ENCODE results near the gene ST7.

Gene ST7

DNA sequence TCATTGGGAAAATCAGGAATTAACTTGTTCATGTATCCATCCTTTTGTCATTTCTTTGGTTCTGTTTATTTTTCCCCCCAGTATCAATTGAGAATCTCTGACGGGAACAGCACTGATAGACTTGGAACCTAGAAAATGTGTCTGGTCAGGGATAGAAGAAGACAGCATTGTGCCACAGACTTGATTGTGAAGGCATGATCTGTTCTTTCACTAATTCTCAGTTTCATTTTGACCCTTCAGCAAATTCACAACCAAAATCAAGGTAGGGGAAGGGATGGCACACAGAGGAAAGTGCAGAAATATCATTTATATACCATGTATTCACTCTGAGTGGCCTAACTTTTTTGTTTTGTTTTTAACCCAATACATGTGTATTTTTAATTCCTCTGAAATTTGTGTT, 262.7 kb downstream of the ST7 start:
- TF ChIP-seq L3MBTL2 (conservative IDR thresholded peaks at IDR 0.05) (no peak), ZNF384 (IDR thresholded peaks at IDR 0.05) (no peak), NFRKB (IDR thresholded peaks at IDR 0.05) (no peak), FOXM1 (IDR thresholded peaks at IDR 0.05; ENCODE audit: borderline replicate concordance) (no peak), HDGF (IDR thresholded peaks at IDR 0.05; ENCODE audit: borderline replicate concordance) (no peak), SUZ12 (IDR thresholded peaks at IDR 0.05) (no peak)
- ChIA-PET CTCF (no interaction called here), POLR2A (no interaction called here)
- no peak for DNase-seq (ENCODE audit: extremely low spot score)

DNA sequence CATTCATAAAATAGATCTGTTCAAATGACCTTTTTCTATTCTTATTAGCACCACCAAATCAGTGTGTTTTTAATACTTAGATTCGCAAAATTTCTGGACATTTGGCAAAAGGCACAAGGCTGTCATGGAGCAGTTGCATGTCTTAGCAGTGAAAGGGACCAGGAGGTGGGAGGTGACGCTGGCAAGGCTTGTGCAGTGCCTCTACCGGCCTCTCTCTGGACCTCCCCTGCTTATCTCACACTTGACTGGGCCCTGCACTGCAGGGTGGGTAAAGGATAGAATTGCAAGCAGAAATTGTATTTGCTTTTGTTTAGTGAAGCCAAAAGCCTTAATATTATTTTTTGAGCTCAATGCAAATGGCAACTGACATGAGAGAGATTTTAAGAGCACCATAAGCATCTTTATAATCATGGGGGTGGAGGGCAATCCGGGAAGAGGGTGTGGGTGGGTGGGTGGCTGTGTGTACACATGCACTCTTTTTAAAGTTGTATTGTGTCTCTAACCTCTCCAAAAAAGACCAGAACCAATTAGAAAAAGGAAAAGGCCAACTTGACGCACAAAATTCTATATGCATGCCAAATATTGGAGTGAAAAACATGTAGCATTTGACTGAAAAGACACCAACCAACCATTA, 263.3 kb downstream of the ST7 start:
- peak; percentile 16 for DNase-seq (ENCODE audit: extremely low spot score)
- POLR2A ChIA-PET: no interaction called here
- CTCF ChIA-PET: no interaction called here
- TF ChIP-seq ELF4 (IDR thresholded peaks at IDR 0.05) (no peak), HDGF (IDR thresholded peaks at IDR 0.05; ENCODE audit: borderline replicate concordance) (no peak), LEF1 (IDR thresholded peaks at IDR 0.05; ENCODE audit: borderline replicate concordance) (no peak), ZNF384 (IDR thresholded peaks at IDR 0.05) (no peak), SUZ12 (IDR thresholded peaks at IDR 0.05) (no peak), NFRKB (IDR thresholded peaks at IDR 0.05) (no peak), ARNT (IDR thresholded peaks at IDR 0.05) (no peak)

DNA sequence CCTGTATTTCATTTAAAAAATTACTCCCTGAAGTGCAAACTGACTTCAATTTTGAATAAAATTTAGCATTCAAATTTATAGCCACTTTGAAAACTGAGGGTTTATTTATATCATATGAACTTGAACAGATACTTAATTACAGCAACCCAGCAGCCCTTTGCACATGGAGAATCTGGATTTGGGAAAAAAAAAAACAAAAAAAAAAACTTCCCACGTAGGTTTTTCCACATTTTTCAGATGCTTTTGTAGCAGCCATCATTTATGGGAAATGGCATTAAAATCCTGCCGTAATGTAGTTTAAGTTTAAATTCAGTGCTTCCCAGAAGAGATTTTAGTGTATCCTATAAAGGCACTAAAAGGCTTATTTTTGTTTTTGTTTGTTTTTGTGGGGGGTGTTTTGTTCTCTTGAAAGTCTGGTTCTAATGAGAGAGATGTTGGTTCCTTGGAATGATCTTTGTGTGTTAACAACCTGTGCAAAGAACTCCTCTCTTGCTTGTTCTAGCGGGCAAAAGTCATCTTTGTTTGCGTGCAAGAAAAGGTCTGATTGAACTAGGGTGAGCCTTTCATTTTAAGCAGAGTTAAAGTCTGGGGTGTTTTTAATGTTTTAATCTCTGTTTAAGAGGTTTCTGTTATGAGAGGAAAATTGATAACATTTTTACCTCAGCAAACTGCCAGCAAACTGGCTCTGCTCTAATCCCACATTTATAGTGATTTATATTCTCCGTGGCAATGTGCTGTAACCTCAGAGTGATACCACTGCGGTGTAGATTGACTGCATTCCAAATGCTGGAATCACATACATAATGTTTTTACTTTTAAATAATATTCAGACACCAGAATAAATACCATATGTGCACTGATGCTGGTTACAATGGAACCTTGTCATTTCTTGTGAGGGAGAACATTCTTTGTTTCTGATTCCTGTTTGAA, 264.1 kb downstream of the ST7 start:
- TF ChIP-seq FOXK2 (IDR thresholded peaks at IDR 0.05): no peak
- no peak for TF ChIP-seq SUZ12 (IDR thresholded peaks at IDR 0.05)
- no peak for TF ChIP-seq ZNF384 (IDR thresholded peaks at IDR 0.05)
- DNase-seq (ENCODE audit: extremely low spot score): no peak
- ChIA-PET CTCF (interaction anchor here (1.1 kb wide), 1 partner anchor 265 kb away, joined by 5 read pairs; no protein-coding TSS in a partner anchor), POLR2A (no interaction called here)

DNA sequence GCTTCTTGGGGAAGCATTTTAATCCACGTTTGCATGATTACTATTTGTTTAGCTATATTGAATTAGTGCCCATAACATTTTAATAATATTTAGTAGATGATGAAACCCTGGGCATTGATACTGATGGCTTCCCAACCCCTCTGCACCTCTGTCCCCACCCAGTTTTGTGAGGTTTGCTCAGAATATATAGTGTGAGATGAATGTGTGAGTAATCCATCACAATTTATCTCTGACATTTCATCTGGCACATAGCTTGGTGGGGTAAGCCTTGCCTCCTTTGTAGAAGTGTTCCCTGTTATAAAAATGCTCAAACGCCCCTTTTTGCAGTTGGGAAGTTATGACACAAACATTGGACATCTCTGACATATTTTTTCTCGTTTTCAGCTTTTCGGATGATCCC, 265.4 kb downstream of the ST7 start:
- ChIA-PET CTCF (interaction anchor here (0.6 kb wide), 1 partner anchor 91 kb away, joined by 3 read pairs; no protein-coding TSS in a partner anchor), POLR2A (no interaction called here)
- TF ChIP-seq LEF1 (IDR thresholded peaks at IDR 0.05; ENCODE audit: borderline replicate concordance) (no peak), FOXA1 (IDR thresholded peaks at IDR 0.05) (no peak), SP1 (IDR thresholded peaks at IDR 0.05) (no peak), SUZ12 (IDR thresholded peaks at IDR 0.05) (no peak), BHLHE40 (IDR thresholded peaks at IDR 0.05; ENCODE audit: borderline replicate concordance) (no peak), TARDBP (IDR thresholded peaks at IDR 0.05) (no peak), CTBP1 (IDR thresholded peaks at IDR 0.05; ENCODE audit: borderline replicate concordance) (no peak), ZNF384 (IDR thresholded peaks at IDR 0.05) (no peak), FOXM1 (IDR thresholded peaks at IDR 0.05; ENCODE audit: borderline replicate concordance) (no peak)
- DNase-seq (ENCODE audit: extremely low spot score): no peak

DNA sequence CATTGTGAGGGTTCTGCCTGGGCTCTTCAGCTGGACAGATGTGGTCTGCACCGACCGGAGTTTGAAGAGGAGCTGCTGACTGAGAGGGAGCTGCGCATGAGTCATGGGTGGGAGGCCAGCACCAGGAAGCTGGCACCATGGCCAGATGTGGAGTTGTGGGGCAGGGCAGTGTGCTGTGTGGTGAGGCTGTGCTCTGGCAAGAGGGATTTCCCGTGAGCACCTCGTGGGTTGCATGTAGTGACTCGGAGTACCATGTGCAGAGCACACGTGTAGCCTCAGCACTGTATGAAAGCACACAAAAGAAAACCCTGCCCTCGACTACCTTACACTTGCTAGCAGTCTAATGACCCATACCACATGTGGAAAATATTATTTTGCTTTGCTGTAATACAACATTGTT, 266.2 kb downstream of the ST7 start:
- POLR2A ChIA-PET: no interaction called here
- TF ChIP-seq FOXM1 (IDR thresholded peaks at IDR 0.05; ENCODE audit: borderline replicate concordance) (no peak), CTBP1 (IDR thresholded peaks at IDR 0.05; ENCODE audit: borderline replicate concordance) (no peak)
- no peak for DNase-seq (ENCODE audit: extremely low spot score)
- CTCF ChIA-PET: interaction anchor here (0.6 to 0.7 kb wide), 2 partner anchors 92 to 153 kb away, joined by 3 read pairs; no protein-coding TSS in a partner anchor

DNA sequence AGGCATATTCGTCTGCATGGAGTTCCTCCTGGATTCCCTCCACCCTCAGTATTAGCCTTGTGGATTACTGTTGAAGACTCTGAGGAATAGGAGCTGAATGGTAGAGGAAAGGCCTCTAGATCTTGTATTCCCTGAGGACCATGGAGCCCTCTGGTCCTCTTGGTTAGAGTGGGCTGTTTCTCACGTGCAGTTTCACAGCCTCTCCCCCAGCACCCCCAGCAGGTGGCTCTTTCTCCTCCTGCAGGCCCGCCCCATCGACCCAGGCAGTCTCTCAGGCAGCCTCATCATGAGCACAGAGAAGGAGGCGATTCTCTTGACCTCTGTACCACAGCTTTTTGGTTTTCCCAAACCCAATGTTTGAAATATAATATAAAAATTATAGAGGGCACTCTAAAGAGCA, 267.5 kb downstream of the ST7 start:
- no peak for TF ChIP-seq HDGF (IDR thresholded peaks at IDR 0.05; ENCODE audit: borderline replicate concordance)
- no peak for TF ChIP-seq L3MBTL2 (conservative IDR thresholded peaks at IDR 0.05)
- no peak for TF ChIP-seq ARNT (IDR thresholded peaks at IDR 0.05)
- no peak for TF ChIP-seq CTBP1 (IDR thresholded peaks at IDR 0.05; ENCODE audit: borderline replicate concordance)
- no peak for TF ChIP-seq LEF1 (IDR thresholded peaks at IDR 0.05; ENCODE audit: borderline replicate concordance)
- no peak for TF ChIP-seq FOXM1 (IDR thresholded peaks at IDR 0.05; ENCODE audit: borderline replicate concordance)
- no peak for TF ChIP-seq SP1 (IDR thresholded peaks at IDR 0.05)
- no peak for TF ChIP-seq FOXK2 (IDR thresholded peaks at IDR 0.05)
- TF ChIP-seq, protein P1, sequence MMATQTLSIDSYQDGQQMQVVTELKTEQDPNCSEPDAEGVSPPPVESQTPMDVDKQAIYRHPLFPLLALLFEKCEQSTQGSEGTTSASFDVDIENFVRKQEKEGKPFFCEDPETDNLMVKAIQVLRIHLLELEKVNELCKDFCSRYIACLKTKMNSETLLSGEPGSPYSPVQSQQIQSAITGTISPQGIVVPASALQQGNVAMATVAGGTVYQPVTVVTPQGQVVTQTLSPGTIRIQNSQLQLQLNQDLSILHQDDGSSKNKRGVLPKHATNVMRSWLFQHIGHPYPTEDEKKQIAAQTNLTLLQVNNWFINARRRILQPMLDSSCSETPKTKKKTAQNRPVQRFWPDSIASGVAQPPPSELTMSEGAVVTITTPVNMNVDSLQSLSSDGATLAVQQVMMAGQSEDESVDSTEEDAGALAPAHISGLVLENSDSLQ (IDR thresholded peaks at IDR 0.05): no peak
- ChIA-PET POLR2A (no interaction called here), CTCF (no interaction called here)
- no peak for DNase-seq (ENCODE audit: extremely low spot score)

DNA sequence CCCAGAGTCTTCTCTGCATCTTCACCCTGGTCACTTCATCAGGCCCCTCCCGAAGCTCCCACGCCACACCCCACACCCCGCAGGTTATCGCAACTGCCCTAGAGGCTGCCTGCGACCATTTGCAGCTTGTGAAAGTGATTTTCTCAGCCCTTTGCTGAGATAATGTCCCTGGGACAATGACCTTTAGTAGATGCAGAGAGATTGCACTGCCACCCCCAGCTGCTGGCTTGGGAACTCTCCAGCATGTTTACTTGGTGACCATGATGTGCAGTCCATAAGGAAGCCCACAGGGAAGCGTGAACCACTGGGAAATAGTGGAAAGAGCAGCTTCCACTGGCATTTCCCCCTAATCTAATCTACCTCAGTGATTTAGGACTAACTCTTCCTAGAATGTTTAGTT, 272.2 kb downstream of the ST7 start:
- ChIA-PET POLR2A (no interaction called here), CTCF (interaction anchor here (0.6 kb wide), 1 partner anchor 14 kb away, joined by 4 read pairs; no protein-coding TSS in a partner anchor)
- TF ChIP-seq FOXA1 (IDR thresholded peaks at IDR 0.05): no peak
- DNase-seq (ENCODE audit: extremely low spot score): no peak

DNA sequence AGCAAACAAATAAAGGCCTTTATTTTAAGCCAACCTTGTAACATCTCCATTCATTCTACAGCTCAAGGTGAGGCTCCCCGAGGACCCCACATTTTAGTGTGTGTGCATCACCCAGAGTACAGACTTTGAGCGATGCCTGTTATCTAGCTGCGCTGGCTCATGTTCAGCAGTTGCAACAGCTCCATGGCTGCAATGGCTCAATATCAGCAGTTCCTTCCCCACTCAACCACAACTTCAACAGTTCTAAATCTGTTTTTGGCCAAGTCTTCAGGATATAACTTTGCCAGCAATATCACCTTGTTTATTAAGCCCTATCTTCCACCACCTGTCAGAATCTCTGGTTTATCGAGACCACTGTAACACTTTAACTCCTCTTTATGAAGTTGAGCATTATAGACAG, 273.8 kb downstream of the ST7 start:
- DNase-seq (ENCODE audit: extremely low spot score): no peak
- ChIA-PET POLR2A (no interaction called here), CTCF (no interaction called here)
- TF ChIP-seq L3MBTL2 (conservative IDR thresholded peaks at IDR 0.05) (no peak), FOXK2 (IDR thresholded peaks at IDR 0.05) (no peak), FOXA1 (IDR thresholded peaks at IDR 0.05) (no peak), BHLHE40 (IDR thresholded peaks at IDR 0.05; ENCODE audit: borderline replicate concordance) (no peak), CTBP1 (IDR thresholded peaks at IDR 0.05; ENCODE audit: borderline replicate concordance) (no peak), SP1 (IDR thresholded peaks at IDR 0.05) (no peak), ELF4 (IDR thresholded peaks at IDR 0.05) (no peak), LEF1 (IDR thresholded peaks at IDR 0.05; ENCODE audit: borderline replicate concordance) (no peak), ZNF384 (IDR thresholded peaks at IDR 0.05) (no peak)
- TF ChIP-seq, protein P1 (IDR thresholded peaks at IDR 0.05): no peak

Data from HEK293T (cell line).